ENCODE results near the gene CLDN9.

GRCh38 chr16:3029491-3030221 lies 16.9 kb downstream of the CLDN9 start:
- no peak for TF ChIP-seq CEBPB (IDR thresholded peaks at IDR 0.05)
- TF ChIP-seq CTCF (IDR thresholded peaks at IDR 0.05) = no peak
- TF ChIP-seq, protein P1, sequence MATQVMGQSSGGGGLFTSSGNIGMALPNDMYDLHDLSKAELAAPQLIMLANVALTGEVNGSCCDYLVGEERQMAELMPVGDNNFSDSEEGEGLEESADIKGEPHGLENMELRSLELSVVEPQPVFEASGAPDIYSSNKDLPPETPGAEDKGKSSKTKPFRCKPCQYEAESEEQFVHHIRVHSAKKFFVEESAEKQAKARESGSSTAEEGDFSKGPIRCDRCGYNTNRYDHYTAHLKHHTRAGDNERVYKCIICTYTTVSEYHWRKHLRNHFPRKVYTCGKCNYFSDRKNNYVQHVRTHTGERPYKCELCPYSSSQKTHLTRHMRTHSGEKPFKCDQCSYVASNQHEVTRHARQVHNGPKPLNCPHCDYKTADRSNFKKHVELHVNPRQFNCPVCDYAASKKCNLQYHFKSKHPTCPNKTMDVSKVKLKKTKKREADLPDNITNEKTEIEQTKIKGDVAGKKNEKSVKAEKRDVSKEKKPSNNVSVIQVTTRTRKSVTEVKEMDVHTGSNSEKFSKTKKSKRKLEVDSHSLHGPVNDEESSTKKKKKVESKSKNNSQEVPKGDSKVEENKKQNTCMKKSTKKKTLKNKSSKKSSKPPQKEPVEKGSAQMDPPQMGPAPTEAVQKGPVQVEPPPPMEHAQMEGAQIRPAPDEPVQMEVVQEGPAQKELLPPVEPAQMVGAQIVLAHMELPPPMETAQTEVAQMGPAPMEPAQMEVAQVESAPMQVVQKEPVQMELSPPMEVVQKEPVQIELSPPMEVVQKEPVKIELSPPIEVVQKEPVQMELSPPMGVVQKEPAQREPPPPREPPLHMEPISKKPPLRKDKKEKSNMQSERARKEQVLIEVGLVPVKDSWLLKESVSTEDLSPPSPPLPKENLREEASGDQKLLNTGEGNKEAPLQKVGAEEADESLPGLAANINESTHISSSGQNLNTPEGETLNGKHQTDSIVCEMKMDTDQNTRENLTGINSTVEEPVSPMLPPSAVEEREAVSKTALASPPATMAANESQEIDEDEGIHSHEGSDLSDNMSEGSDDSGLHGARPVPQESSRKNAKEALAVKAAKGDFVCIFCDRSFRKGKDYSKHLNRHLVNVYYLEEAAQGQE (IDR thresholded peaks at IDR 0.05) = no peak
- TF ChIP-seq BHLHE40 (IDR thresholded peaks at IDR 0.05; ENCODE audit: low read depth, low read length) = no peak
- no peak for TF ChIP-seq RCOR1 (IDR thresholded peaks at IDR 0.05; ENCODE audit: low read depth, low read length)
- TF ChIP-seq NR3C1 (IDR thresholded peaks at IDR 0.05) = no peak
- TF ChIP-seq HOXB13 (CRISPR knock-in tag; IDR thresholded peaks at IDR 0.05; ENCODE audit: low read depth) = no peak
- TF ChIP-seq POLR2A (IDR thresholded peaks at IDR 0.05; ENCODE audit: low read length) = no peak
- TF ChIP-seq CHD2 (IDR thresholded peaks at IDR 0.05; ENCODE audit: low read length, partially characterized antibody) = no peak
- no peak for TF ChIP-seq NPAS2 (CRISPR knock-in tag; IDR thresholded peaks at IDR 0.05; ENCODE audit: borderline replicate concordance)
- no peak for TF ChIP-seq RARB (CRISPR knock-in tag; IDR thresholded peaks at IDR 0.05)

Measured in A549 (cell line).